HepG2 (cell line): ENCODE measurements around the gene IFNAR2. TPM values are rescaled to one million over a fixed set of nuclear protein-coding genes. Genes with fewer than 3 reads are reported as not detected.
A peak's percentile ranks its signal among the peaks of the same experiment; 100 is the strongest.

ENCODE experiments used
- IRF2 ChIP-seq: IDR thresholded peaks from 2 replicates; pipeline ENCODE4 v1.6.1; 2018; ENCODE audit warnings: missing genetic modification reagents, missing compliant biosample characterization
- MZF1 ChIP-seq: sonication (generic); formaldehyde crosslinking; IDR thresholded peaks from 2 replicates; pipeline ENCODE4 v1.8.1; 2023; ENCODE audit warnings: mild to moderate bottlenecking, missing genetic modification reagents, borderline replicate concordance
- NCOR1 ChIP-seq: fragments of 200-600 bp; sonication (generic); IDR thresholded peaks from 2 replicates; pipeline ENCODE4 v1.7.0; 2017; ENCODE audit warnings: antibody characterized with exemption, low read length, borderline replicate concordance
- NFE2 ChIP-seq: sonication (generic); formaldehyde crosslinking; IDR thresholded peaks from 2 replicates; pipeline ENCODE4 v1.4.0; 2020; ENCODE audit warnings: missing genetic modification reagents
- NFIB ChIP-seq: sonication (generic); formaldehyde crosslinking; IDR thresholded peaks from 2 replicates; pipeline ENCODE4 v1.9.0; 2021; ENCODE audit warnings: missing genetic modification reagents, mild to moderate bottlenecking, borderline replicate concordance
- POGK ChIP-seq: sonication (generic); formaldehyde crosslinking; conservative IDR thresholded peaks from 2 replicates; pipeline ENCODE4 v1.8.0; 2022; ENCODE audit warnings: mild to moderate bottlenecking, moderate library complexity, missing genetic modification reagents
- SAFB2 ChIP-seq: sonication (generic); formaldehyde crosslinking; IDR thresholded peaks from 2 replicates; pipeline ENCODE4 v1.5.1; 2020; ENCODE audit warnings: missing genetic modification reagents, low read depth, mild to moderate bottlenecking, borderline replicate concordance
- SMC3 ChIP-seq: IDR thresholded peaks from 2 replicates; pipeline ENCODE4 v1.6.1; 2011; ENCODE audit warnings: low read length, improper control_type of control experiment
- TCF7L2 ChIP-seq: IDR thresholded peaks from 2 replicates; pipeline ENCODE4 v1.6.1; 2011; ENCODE audit warnings: mild to moderate bottlenecking, low read depth, low read length, moderate library complexity
- TEF ChIP-seq: sonication (generic); formaldehyde crosslinking; IDR thresholded peaks from 2 replicates; pipeline ENCODE4 v1.5.0; 2020; ENCODE audit warnings: missing genetic modification reagents
- ZBED4 ChIP-seq: sonication (generic); formaldehyde crosslinking; IDR thresholded peaks from 2 replicates; pipeline ENCODE4 v1.4.0; 2020; ENCODE audit warnings: missing genetic modification reagents, borderline replicate concordance
- ZNF124 ChIP-seq: sonication (generic); formaldehyde crosslinking; IDR thresholded peaks from 2 replicates; pipeline ENCODE4 v1.4.0; 2020; ENCODE audit warnings: missing genetic modification reagents
- ZNF296 ChIP-seq: sonication (generic); formaldehyde crosslinking; conservative IDR thresholded peaks from 2 replicates; pipeline ENCODE4 v1.5.0; 2020; ENCODE audit warnings: mild to moderate bottlenecking, missing genetic modification reagents
- ZNF850 ChIP-seq: sonication (generic); formaldehyde crosslinking; conservative IDR thresholded peaks from 2 replicates; pipeline ENCODE4 v1.9.0; 2021; ENCODE audit warnings: mild to moderate bottlenecking, missing genetic modification reagents
- polyA plus RNA-seq, 8 experiments: library from polyadenylated mRNA; depleted of rRNA in 3 of 8; stranded (reverse) in 7 of 8; unstranded in 1 of 8; fragments of >200 nt; fragmentation: Illumina TruSeq in 4 of 8; extraction: Trizol in 4 of 8; gene quantifications; 2 replicates each; pipeline versions ENCODE4 v1.2.1 to v1.2.3, GENCODE V29; 2011 to 2016; ENCODE audit warnings: low read depth in 4 of 8, missing spikeins in 1 of 8, mixed read lengths in 1 of 8; ENCODE audit not compliant: insufficient read depth in 1 of 8
- total RNA-seq, 5 experiments: library from RNA; depleted of rRNA; stranded (reverse); fragments of >200 nt; fragmentation: Illumina TruSeq; extraction: Trizol; gene quantifications; 2 replicates each; pipeline ENCODE4 v1.2.3, GENCODE V29; 2016; ENCODE audit warnings: low read depth in 1 of 5

Gene IFNAR2
- total and polyA plus RNA-seq, 2 of the 13 experiments (the other 11 are each of a cell fraction or from before 2014, with no cell fraction given) = 5.1 to 24.1 TPM

- TF ChIP-seq TEF (CRISPR knock-in tag) = no peak
- 0 out of 2 replicates have a peak, but pooled peaks have one; percentile 39 for TF ChIP-seq NCOR1
- no peak for TF ChIP-seq NFIB
- TF ChIP-seq ZNF850 (CRISPR knock-in tag) = no peak
- TF ChIP-seq TCF7L2 = no peak
- no peak for TF ChIP-seq SMC3
- no peak for TF ChIP-seq ZNF296 (CRISPR knock-in tag)
- TF ChIP-seq NFE2 (CRISPR knock-in tag) = no peak
- 0 out of 2 replicates have a peak, but pooled peaks have one; percentile 52 for TF ChIP-seq ZBED4 (CRISPR knock-in tag)
- no peak for TF ChIP-seq SAFB2 (CRISPR knock-in tag)
- TF ChIP-seq ZNF124 (CRISPR knock-in tag) = no peak
- TF ChIP-seq MZF1 (CRISPR knock-in tag) = no peak
- no peak; the same call in 1 of the 2 replicates for TF ChIP-seq IRF2
- no peak for TF ChIP-seq POGK
These were observed 30.3 kb downstream of the IFNAR2 start (continued) for GRCh38 chr21:33259995-33260394.
